Prostate gland (tissue), 2 donors: ENCODE results near the gene RABAC1. TPM values are rescaled to one million over a fixed set of nuclear protein-coding genes. Genes with fewer than 3 reads are reported as not detected.
A peak's percentile ranks its signal among the peaks of the same experiment; 100 is the strongest.

ENCODE experiments used
- DNase-seq: peaks from one replicate; pipeline ENCODE4 v3.0.0-alpha.2; 2019; ENCODE audit warnings: low spot score
- H3K27ac ChIP-seq, 2 donors: fragments of 200-600 bp; sonication (generic); 2 replicates each; pipeline ENCODE4 v1.5.1; 2017 to 2019
- H3K27me3 ChIP-seq: fragments of 200-600 bp; sonication (generic); replicated peaks from 2 replicates; pipeline ENCODE4 v1.5.1; 2019; ENCODE audit not compliant: insufficient read depth
- H3K36me3 ChIP-seq, 2 donors: fragments of 200-600 bp; sonication (generic); 1 replicate in 1 of 2; 2 replicates in 1 of 2; pipeline versions ENCODE4 v1.5.1 to v1.8.1; 2017 to 2019
- H3K4me1 ChIP-seq: fragments of 200-600 bp; sonication (generic); replicated peaks from 2 replicates; pipeline ENCODE4 v1.5.1; 2019
- H3K4me3 ChIP-seq, 2 donors: fragments of 200-600 bp; sonication (generic); 2 replicates each; pipeline ENCODE4 v1.5.1; 2017 to 2019
- H3K9me3 ChIP-seq: fragments of 200-600 bp; sonication (generic); 2 replicates; pipeline ENCODE4 v1.5.1; 2017
- POLR2A ChIP-seq: fragments of 450-650 bp; IDR thresholded peaks from one replicate; pipeline ENCODE4 v1.6.1; 2016; ENCODE audit warnings: antibody characterized with exemption, mild to moderate bottlenecking
- POLR2AphosphoS5 ChIP-seq: sonication (generic); formaldehyde crosslinking; IDR thresholded peaks from one replicate; pipeline ENCODE4 v1.6.1; 2017; ENCODE audit warnings: antibody characterized with exemption
- WGBS: methylation state at CpG from one replicate; pipeline ENCODE4 v1.1.5; 2018; 5-methylcytosine and 5-hydroxymethylcytosine counted together
- intact Hi-C: fragments of 100-400 bp; cut with DNase I; formaldehyde crosslinking; loops from one replicate; pipeline ENCODE4 v1.14.2; 2022
- total RNA-seq, 2 donors: library from RNA; depleted of rRNA; stranded (reverse); fragments of >200 nt; gene quantifications; one replicate each; pipeline ENCODE4 v1.1.0, GENCODE V29; 2016
- TF ChIP-seq, protein P1 (sequence below), 4 experiments: fragments of 200-600 bp in 2 of 4; fragments of 450-650 bp in 2 of 4; sonication (generic) in 2 of 4; IDR thresholded peaks; 1 replicate in 3 of 4; 2 replicates in 1 of 4; pipeline ENCODE4 v1.5.1; 2016 to 2019; ENCODE audit warnings: antibody characterized with exemption in 4 of 4, mild to moderate bottlenecking in 2 of 4, moderate library complexity in 2 of 4

RABAC1 gene
- total RNA-seq, 2 donors from 2014 or later: 153 to 168 TPM

DNA sequence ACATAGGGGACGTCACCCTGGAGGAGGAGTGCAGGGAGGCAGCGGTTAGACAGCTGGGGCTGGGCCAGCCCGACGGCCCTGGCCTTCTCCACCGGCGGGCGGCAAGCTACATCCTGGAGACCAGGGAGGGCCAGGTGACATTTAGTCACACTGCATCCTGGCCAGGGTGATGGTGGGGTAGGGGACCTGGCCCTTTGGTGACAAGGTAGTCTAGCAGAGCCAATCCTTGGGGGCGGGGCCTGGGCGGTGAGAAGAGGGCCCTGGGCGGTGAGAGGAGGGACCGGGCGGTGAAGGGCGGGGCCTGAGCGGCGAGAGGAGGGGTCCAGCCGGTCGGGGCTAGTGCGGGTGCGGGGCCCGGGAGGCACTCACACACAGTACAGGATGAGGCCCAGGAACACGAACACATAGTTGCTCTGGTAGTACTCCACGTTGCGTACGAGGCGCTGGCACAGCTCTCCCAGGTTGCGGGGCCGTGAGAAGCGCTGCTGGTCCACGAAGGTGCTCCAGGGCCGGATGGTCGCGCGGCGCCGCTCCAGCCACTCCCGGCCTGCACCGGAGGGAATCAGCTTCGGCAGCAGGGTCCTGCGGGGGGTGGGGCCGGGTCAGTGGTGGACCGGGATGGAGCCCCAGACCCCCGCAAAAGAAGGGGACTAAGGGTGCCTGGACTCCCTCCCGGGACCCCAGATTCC, 610 bp downstream of the RABAC1 start:
- 3% methylated on average over 37 of the region's 43 CpGs for WGBS
- no peaks in the 10 kb centered on the region for H3K9me3 ChIP-seq
- H3K27ac ChIP-seq: peak overlapping the region; percentile 82 to 90
- TF ChIP-seq POLR2A (peak; percentile 84), POLR2AphosphoS5 (peak; percentile 42)
- TF ChIP-seq, protein P1, sequence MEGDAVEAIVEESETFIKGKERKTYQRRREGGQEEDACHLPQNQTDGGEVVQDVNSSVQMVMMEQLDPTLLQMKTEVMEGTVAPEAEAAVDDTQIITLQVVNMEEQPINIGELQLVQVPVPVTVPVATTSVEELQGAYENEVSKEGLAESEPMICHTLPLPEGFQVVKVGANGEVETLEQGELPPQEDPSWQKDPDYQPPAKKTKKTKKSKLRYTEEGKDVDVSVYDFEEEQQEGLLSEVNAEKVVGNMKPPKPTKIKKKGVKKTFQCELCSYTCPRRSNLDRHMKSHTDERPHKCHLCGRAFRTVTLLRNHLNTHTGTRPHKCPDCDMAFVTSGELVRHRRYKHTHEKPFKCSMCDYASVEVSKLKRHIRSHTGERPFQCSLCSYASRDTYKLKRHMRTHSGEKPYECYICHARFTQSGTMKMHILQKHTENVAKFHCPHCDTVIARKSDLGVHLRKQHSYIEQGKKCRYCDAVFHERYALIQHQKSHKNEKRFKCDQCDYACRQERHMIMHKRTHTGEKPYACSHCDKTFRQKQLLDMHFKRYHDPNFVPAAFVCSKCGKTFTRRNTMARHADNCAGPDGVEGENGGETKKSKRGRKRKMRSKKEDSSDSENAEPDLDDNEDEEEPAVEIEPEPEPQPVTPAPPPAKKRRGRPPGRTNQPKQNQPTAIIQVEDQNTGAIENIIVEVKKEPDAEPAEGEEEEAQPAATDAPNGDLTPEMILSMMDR (IDR thresholded peaks at IDR 0.05): no peak
- H3K4me3 ChIP-seq: peak overlapping the region; percentile 58 to 70
- H3K36me3 ChIP-seq: no peaks in the 10 kb centered on the region
- no peaks in the 10 kb centered on the region for H3K27me3 ChIP-seq
- peak; percentile 87 for DNase-seq
- intact Hi-C loops: loop anchor here (5.0 kb wide), 1 partner anchor 96 kb away; the partner anchor contains the start of gene RPS19
- H3K4me1 ChIP-seq: peaks cover 4% of the 10 kb centered on the region

DNA sequence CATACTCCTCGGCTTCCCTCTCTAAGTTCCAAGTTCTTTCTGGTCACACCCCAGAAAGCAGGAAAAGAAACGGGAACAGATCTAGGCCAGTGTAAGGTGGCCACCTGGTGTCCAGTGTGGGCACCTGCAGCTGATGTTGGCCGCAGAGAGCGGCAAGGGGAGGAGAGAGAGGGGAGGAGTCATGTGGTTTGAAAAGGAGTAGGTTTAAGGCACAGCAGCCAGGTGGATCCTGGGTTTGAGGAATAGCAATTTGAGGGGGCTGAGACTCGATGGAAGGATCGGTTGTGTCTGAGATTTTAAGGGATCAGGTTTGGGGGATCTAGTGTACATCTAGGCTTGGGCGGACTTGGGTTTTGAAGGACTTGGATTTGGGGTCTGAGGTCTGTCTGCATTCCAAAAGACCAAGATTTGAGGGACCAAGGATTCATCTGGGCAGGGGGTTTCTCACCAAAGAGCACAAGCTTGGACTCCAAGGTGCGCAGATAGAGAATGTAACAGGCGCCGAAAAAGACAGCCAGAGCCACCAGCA, 1.2 kb downstream of the RABAC1 start:
- H3K9me3 ChIP-seq: no peaks in the 10 kb centered on the region
- TF ChIP-seq POLR2A (no peak), POLR2AphosphoS5 (peak; percentile 90)
- TF ChIP-seq, protein P1 (IDR thresholded peaks at IDR 0.05): peak; percentile 53 to 96 (median 90)
- no peaks in the 10 kb centered on the region for H3K27me3 ChIP-seq
- WGBS: 14% methylated on average over 10 of the region's 10 CpGs
- intact Hi-C loops: loop anchor here (5.0 kb wide), 1 partner anchor 96 kb away; the partner anchor contains the start of gene RPS19
- peak overlapping the region; percentile 82 to 90 for H3K27ac ChIP-seq
- peaks cover 4% of the 10 kb centered on the region for H3K4me1 ChIP-seq
- peak overlapping the region; percentile 58 to 70 for H3K4me3 ChIP-seq
- no peaks in the 10 kb centered on the region for H3K36me3 ChIP-seq
- peak; percentile 77 for DNase-seq

DNA sequence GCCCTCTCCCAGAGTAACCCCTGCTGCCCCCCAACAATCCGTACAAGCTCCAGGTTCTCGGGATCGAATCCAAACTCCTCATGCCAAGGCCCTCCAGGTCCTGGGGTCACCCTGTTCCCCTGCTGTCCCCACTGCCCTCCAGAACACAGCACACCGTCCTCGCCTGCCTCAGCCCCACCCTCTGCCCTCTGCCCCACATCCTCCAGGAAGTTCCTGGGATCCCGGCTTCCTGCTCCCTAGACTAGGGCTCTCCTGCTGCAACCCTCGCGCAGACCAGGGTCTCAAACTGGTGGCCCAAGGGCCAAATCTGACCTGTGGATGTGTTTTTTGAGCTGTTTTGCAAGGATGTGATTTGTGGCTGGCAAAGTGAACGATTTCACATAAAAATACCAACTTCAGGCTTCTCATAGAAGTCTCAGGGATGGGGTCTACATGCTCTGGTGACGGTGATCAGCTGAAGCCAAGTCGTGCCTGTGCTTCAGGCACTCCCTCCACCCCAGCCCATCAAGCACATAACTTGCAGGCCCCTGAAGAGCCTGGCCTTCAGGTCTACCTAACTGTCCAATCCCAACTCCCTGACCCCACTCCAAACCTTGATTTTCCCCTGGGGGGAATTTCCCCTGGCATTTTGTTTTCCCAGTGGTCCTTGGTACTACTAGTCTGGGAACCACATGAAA, 1.8 kb downstream of the RABAC1 start:
- WGBS: 85% methylated on average over 11 of the region's 11 CpGs
- no peak for DNase-seq
- Histone ChIP-seq H3K36me3 (no peaks in the 10 kb centered on the region), H3K27me3 (no peaks in the 10 kb centered on the region), H3K9me3 (no peaks in the 10 kb centered on the region), H3K4me1 (peaks cover 4% of the 10 kb centered on the region), H3K27ac (peak overlapping the region; percentile 46 to 90), H3K4me3 (no peak overlapping the region)
- intact Hi-C loops: loop anchor here (5.0 kb wide), 1 partner anchor 95 kb away; the partner anchor contains the start of gene RPS19
- TF ChIP-seq, protein P1 (IDR thresholded peaks at IDR 0.05): no peak
- TF ChIP-seq POLR2AphosphoS5: no peak
- TF ChIP-seq POLR2A: no peak

DNA sequence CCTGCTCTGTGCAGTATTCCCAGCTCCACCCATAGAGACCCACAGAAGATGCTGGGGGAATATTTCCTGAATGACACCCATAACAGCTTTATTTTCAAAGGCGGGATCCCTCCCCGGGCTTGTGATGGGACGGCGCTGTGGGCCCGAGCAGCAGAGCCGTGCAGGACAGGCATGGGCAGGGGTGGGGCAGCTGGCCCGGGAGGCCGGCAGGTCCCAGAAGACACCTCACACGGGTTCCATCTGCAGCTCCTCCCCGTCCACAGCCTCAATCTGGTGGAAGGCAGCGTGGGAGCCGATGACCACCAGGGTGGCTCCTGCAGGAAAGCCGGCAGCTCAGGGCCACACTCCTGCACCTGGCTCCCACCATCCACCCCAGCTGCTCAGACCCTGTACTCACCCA, 2.5 kb downstream of the RABAC1 start:
- H3K27ac ChIP-seq: no peak overlapping the region
- no peaks in the 10 kb centered on the region for H3K36me3 ChIP-seq
- intact Hi-C loops: loop anchor here (5.0 kb wide), 1 partner anchor 94 kb away; the partner anchor contains the start of gene RPS19
- TF ChIP-seq, protein P1 (IDR thresholded peaks at IDR 0.05): no peak
- no peak for TF ChIP-seq POLR2AphosphoS5
- TF ChIP-seq POLR2A: no peak
- peaks cover 4% of the 10 kb centered on the region for H3K4me1 ChIP-seq
- no peak overlapping the region for H3K4me3 ChIP-seq
- H3K9me3 ChIP-seq: no peaks in the 10 kb centered on the region
- DNase-seq: no peak
- WGBS: 84% methylated on average over 13 of the region's 13 CpGs
- H3K27me3 ChIP-seq: no peaks in the 10 kb centered on the region
